Suprapubic skin (tissue), 4 donors: ENCODE results near the gene BICC1. TPM values are rescaled to one million over a fixed set of nuclear protein-coding genes. Genes with fewer than 3 reads are reported as not detected.

Experiments
- DNase-seq, 2 donors: peaks; one replicate each; pipeline ENCODE4 v3.0.0-alpha.2; 2019; ENCODE audit warnings: low spot score in 2 of 2
- H3K27ac ChIP-seq: fragments of 200-600 bp; sonication (generic); one replicate; pipeline ENCODE4 v1.5.1; 2019
- H3K27me3 ChIP-seq: fragments of 200-600 bp; sonication (generic); one replicate; pipeline ENCODE4 v1.5.1; 2019
- H3K36me3 ChIP-seq: fragments of 200-600 bp; sonication (generic); one replicate; pipeline ENCODE4 v1.5.1; 2019
- H3K4me1 ChIP-seq: fragments of 200-600 bp; sonication (generic); one replicate; pipeline ENCODE4 v1.5.1; 2019
- H3K4me3 ChIP-seq: fragments of 200-600 bp; sonication (generic); one replicate; pipeline ENCODE4 v1.5.1; 2019; ENCODE audit warnings: mild to moderate bottlenecking
- H3K9me3 ChIP-seq: fragments of 200-600 bp; sonication (generic); one replicate; pipeline ENCODE4 v1.5.1; 2019
- EP300 ChIP-seq: sonication (generic); formaldehyde crosslinking; IDR thresholded peaks from one replicate; pipeline ENCODE4 v1.6.1; 2017; ENCODE audit warnings: antibody characterized with exemption
- POLR2A ChIP-seq, 2 donors: fragments of 450-650 bp; IDR thresholded peaks; one replicate each; pipeline ENCODE4 v1.6.1; 2017; ENCODE audit warnings: antibody characterized with exemption in 2 of 2, mild to moderate bottlenecking in 2 of 2, moderate library complexity in 2 of 2
- POLR2AphosphoS5 ChIP-seq, 3 donors: sonication (generic); formaldehyde crosslinking; IDR thresholded peaks; one replicate each; pipeline ENCODE4 v1.6.1; 2017; ENCODE audit warnings: antibody characterized with exemption in 3 of 3
- WGBS: methylation state at CpG from one replicate; pipeline ENCODE4 v1.1.5; 2018; 5-methylcytosine and 5-hydroxymethylcytosine counted together
- total RNA-seq, 4 donors: library from RNA; depleted of rRNA; stranded (reverse); fragments of >200 nt; gene quantifications; one replicate each; pipeline ENCODE4 v1.1.0, GENCODE V29; 2016
- TF ChIP-seq, protein P1 (sequence below), 2 donors: fragments of 200-600 bp in 1 of 2; fragments of 450-650 bp in 1 of 2; sonication (generic) in 1 of 2; IDR thresholded peaks; one replicate each; pipeline ENCODE4 v1.5.1; 2016 to 2019; ENCODE audit warnings: antibody characterized with exemption in 2 of 2, mild to moderate bottlenecking in 1 of 2, moderate library complexity in 1 of 2

BICC1 gene
- total RNA-seq, 4 donors from 2014 or later = 2.4 to 6.9 (median 3.5) TPM

DNA sequence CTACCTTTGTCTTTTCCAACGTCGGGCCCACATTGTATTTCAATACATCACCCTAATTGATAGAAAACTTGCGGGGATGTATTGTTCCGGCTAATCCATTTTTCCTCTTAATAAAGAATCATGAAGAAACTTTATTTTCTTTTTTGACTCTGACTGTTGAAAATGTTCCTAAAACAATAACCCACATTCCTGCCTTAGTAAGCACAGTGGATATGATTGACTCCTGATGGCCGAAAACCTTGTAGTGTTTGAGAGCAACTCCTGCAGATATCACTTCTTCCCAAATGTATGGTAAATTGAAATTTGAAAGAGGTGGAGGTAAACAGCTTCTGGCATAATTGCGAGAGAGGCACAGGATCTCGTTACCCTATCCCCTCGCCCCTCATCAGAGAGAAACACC, 65.7 kb downstream of the BICC1 start:
- H3K4me1 ChIP-seq = peaks cover 28% of the 10 kb centered on the region
- TF ChIP-seq POLR2AphosphoS5 (IDR thresholded peaks at IDR 0.05) (no peak), POLR2A (IDR thresholded peaks at IDR 0.05) (no peak), EP300 (no peak)
- TF ChIP-seq, protein P1, sequence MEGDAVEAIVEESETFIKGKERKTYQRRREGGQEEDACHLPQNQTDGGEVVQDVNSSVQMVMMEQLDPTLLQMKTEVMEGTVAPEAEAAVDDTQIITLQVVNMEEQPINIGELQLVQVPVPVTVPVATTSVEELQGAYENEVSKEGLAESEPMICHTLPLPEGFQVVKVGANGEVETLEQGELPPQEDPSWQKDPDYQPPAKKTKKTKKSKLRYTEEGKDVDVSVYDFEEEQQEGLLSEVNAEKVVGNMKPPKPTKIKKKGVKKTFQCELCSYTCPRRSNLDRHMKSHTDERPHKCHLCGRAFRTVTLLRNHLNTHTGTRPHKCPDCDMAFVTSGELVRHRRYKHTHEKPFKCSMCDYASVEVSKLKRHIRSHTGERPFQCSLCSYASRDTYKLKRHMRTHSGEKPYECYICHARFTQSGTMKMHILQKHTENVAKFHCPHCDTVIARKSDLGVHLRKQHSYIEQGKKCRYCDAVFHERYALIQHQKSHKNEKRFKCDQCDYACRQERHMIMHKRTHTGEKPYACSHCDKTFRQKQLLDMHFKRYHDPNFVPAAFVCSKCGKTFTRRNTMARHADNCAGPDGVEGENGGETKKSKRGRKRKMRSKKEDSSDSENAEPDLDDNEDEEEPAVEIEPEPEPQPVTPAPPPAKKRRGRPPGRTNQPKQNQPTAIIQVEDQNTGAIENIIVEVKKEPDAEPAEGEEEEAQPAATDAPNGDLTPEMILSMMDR (IDR thresholded peaks at IDR 0.05) = no peak
- H3K9me3 ChIP-seq = no peaks in the 10 kb centered on the region
- 80% methylated on average over 8 of the region's 8 CpGs for WGBS
- H3K27ac ChIP-seq = peak overlapping the region; percentile 66
- no peaks in the 10 kb centered on the region for H3K27me3 ChIP-seq
- no peaks in the 10 kb centered on the region for H3K36me3 ChIP-seq
- H3K4me3 ChIP-seq = no peak overlapping the region
- no peak for DNase-seq

DNA sequence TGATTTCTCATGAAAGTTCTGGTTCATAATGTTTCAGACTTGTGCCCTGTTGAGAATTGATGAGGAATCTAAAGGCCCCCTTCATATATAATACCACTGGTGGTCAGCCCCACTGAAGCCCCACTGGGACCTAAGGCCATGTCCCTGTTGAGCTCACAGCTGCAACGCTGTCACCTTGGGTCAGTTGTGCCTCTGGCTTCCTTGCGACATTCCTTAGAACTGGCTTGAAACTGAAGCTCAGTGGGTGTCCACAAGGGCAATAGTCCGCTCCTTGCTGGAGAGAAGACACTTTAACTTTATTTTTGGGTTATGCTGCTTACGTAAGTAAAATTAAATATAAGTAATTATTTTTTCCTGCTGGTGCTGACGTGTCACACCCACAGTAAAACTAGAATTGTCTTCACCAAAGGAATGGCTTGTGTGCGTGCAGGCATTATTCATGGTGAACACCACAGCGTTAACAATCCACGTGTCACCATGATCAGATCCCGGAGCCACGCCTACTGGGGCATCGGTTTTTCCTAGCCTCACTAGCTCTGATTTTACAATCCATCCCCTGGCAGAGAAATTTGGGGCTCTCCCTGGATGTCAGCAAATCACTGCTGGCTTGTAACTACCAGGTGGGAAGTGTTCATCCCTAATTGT, 66.5 kb downstream of the BICC1 start:
- H3K4me3 ChIP-seq = no peak overlapping the region
- TF ChIP-seq POLR2A (IDR thresholded peaks at IDR 0.05) = no peak
- no peak for TF ChIP-seq EP300
- TF ChIP-seq, protein P1 (IDR thresholded peaks at IDR 0.05) = no peak
- no peak for TF ChIP-seq POLR2AphosphoS5 (IDR thresholded peaks at IDR 0.05)
- 93% methylated on average over 11 of the region's 11 CpGs for WGBS
- H3K27me3 ChIP-seq = no peaks in the 10 kb centered on the region
- no peaks in the 10 kb centered on the region for H3K9me3 ChIP-seq
- peaks cover 22% of the 10 kb centered on the region for H3K4me1 ChIP-seq
- no peak for DNase-seq
- H3K36me3 ChIP-seq = no peaks in the 10 kb centered on the region
- H3K27ac ChIP-seq = peak overlapping the region; percentile 3

DNA sequence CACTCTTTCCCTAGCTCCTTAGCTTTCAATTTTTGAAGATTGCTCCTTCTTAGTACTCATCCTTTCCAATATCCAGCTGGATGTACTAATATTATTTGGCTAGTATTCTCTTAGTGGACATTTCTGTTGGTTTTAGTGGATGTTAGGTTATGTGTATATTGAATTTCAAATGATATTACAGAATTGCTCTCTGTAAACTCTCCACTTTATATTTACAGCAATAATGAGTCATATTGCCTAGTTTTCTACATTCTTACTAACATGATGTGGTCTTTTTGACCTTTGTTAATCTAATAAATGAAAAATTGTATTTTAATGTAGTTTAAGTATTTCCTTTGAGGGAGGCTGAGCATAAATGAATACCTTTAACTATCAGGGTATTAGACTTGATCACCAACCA, 69.4 kb downstream of the BICC1 start:
- TF ChIP-seq, protein P1 (IDR thresholded peaks at IDR 0.05) = no peak
- TF ChIP-seq POLR2A (IDR thresholded peaks at IDR 0.05) (no peak), EP300 (no peak), POLR2AphosphoS5 (IDR thresholded peaks at IDR 0.05) (no peak)
- no peak for DNase-seq
- H3K4me3 ChIP-seq = no peak overlapping the region
- no peaks in the 10 kb centered on the region for H3K36me3 ChIP-seq
- H3K27ac ChIP-seq = no peak overlapping the region
- peaks cover 10% of the 10 kb centered on the region for H3K4me1 ChIP-seq
- H3K9me3 ChIP-seq = no peaks in the 10 kb centered on the region
- H3K27me3 ChIP-seq = no peaks in the 10 kb centered on the region

DNA sequence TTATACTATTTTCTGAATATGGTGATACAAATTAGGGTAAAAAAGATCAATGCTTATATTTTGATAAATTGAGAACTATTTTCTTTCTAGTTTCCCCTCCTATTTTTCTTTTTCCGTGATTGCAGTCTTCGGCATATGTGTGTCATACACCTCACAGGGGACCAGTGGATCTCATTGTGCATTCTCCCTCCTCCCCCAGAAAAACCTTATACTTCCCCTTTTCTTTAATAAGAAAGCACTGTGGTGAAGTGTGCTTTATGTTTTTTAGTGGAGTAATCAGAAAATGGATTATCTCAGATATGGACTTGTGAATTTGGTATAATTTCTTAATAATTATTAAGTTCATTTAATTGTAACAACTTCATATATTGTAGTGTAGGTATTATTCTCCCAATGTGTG, 72.8 kb downstream of the BICC1 start:
- no peak for TF ChIP-seq POLR2A (IDR thresholded peaks at IDR 0.05)
- TF ChIP-seq EP300 = no peak
- no peak for TF ChIP-seq POLR2AphosphoS5 (IDR thresholded peaks at IDR 0.05)
- TF ChIP-seq, protein P1 (IDR thresholded peaks at IDR 0.05) = no peak
- no peaks in the 10 kb centered on the region for H3K27me3 ChIP-seq
- WGBS = 89% methylated on average over 2 of the region's 2 CpGs
- H3K27ac ChIP-seq = no peak overlapping the region
- no peak overlapping the region for H3K4me3 ChIP-seq
- H3K4me1 ChIP-seq = peaks cover 8% of the 10 kb centered on the region
- no peaks in the 10 kb centered on the region for H3K9me3 ChIP-seq
- DNase-seq = no peak
- no peaks in the 10 kb centered on the region for H3K36me3 ChIP-seq

DNA sequence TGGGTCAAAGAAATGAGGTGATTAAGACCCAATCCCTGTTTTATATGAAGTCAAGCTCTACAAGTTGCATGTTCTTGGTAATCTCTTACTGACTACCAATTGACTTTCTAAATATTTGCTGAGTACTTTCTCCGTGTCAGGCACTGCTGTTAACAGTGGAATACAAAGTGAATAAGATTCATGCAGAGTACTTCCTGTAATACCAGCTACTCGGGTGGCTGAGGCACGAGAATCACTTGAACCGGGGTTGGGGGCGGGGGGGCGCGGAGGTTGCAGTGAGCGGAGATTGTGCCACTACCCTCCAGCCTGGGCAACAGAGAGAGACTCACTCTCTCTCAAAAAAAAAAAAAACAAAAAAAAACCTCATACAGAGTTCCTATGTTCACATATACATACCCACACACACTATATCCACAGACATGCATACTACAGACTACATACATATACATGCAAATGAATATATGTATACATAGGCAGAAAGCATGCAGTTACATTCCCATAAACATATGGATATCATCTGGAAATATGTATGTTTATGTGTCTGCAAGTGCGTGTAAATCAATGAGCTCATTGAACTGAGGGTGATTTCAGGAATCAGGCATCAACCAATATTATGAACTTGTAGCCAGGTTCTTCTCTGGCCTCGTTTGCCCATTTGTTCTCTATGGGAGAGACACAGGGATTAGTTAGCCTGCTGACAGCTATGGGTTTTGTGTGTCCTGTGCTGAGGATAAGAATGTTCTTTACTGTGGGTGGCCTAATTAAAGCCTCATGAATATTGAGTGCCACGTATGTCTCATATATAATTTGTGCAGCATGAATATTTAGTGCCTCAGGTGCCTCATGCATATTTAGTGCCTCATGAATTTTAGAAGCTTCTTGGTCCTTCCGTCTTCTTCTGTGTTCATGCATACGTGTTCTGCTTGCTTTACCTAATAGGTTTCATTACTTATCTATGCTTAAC, 73.9 kb downstream of the BICC1 start:
- Histone ChIP-seq H3K27me3 (no peaks in the 10 kb centered on the region), H3K36me3 (no peaks in the 10 kb centered on the region), H3K27ac (no peak overlapping the region), H3K9me3 (no peaks in the 10 kb centered on the region), H3K4me1 (peaks cover 15% of the 10 kb centered on the region), H3K4me3 (no peak overlapping the region)
- DNase-seq = no peak
- TF ChIP-seq POLR2AphosphoS5 (IDR thresholded peaks at IDR 0.05) (no peak), POLR2A (IDR thresholded peaks at IDR 0.05) (no peak), EP300 (no peak)
- TF ChIP-seq, protein P1 (IDR thresholded peaks at IDR 0.05) = no peak
- WGBS = 86% methylated on average over 13 of the region's 13 CpGs
